ENCODE results near the gene RNF212. TPM values are rescaled to one million over a fixed set of nuclear protein-coding genes. Genes with fewer than 3 reads are reported as not detected.
A peak's percentile ranks its signal among the peaks of the same experiment; 100 is the strongest.

The RNF212 gene
- total and polyA plus RNA-seq, 2 of the 13 experiments (the other 11 are each of a cell fraction or from before 2014, with no cell fraction given), result not detected

- peak; percentile 60; the same call in 1 of the 2 replicates for TF ChIP-seq ZFY (CRISPR knock-in tag; IDR thresholded peaks at IDR 0.05)
- no peak for TF ChIP-seq SMC3 (IDR thresholded peaks at IDR 0.05; ENCODE audit: low read length)
- TF ChIP-seq BCL6 (CRISPR knock-in tag; IDR thresholded peaks at IDR 0.05), result peak; percentile 61
- TF ChIP-seq TEF (CRISPR knock-in tag; IDR thresholded peaks at IDR 0.05), result no peak
- TF ChIP-seq HHEX (CRISPR knock-in tag; IDR thresholded peaks at IDR 0.05), result no peak
- TF ChIP-seq ZNF292 (CRISPR knock-in tag; IDR thresholded peaks at IDR 0.05; ENCODE audit: borderline replicate concordance, low read depth), result no peak
- no peak for TF ChIP-seq AHR (CRISPR knock-in tag; IDR thresholded peaks at IDR 0.05)
- no peak for TF ChIP-seq TERF1 (CRISPR knock-in tag; IDR thresholded peaks at IDR 0.05)
- no peak for TF ChIP-seq FOXK2 (IDR thresholded peaks at IDR 0.05)
- no peak for TF ChIP-seq ZNF362 (CRISPR knock-in tag; IDR thresholded peaks at IDR 0.05; ENCODE audit: borderline replicate concordance)
- TF ChIP-seq SRSF1 (optimal IDR thresholded peaks at IDR 0.05; ENCODE audit: low read depth, low read length), result no peak
- no peak for TF ChIP-seq ZNF761 (CRISPR knock-in tag; conservative IDR thresholded peaks at IDR 0.05)
- TF ChIP-seq ZSCAN31 (CRISPR knock-in tag; IDR thresholded peaks at IDR 0.05; ENCODE audit: low read depth), result no peak
- TF ChIP-seq ZBTB44 (CRISPR knock-in tag; IDR thresholded peaks at IDR 0.05), result no peak
- TF ChIP-seq ZNF629 (CRISPR knock-in tag; conservative IDR thresholded peaks at IDR 0.05), result no peak
- TF ChIP-seq ZNF260 (CRISPR knock-in tag; IDR thresholded peaks at IDR 0.05; ENCODE audit: borderline replicate concordance, low read depth), result no peak
- no peak for TF ChIP-seq NFIC (IDR thresholded peaks at IDR 0.05; ENCODE audit: low read length)
- no peak for TF ChIP-seq ZNF672 (CRISPR knock-in tag; IDR thresholded peaks at IDR 0.05)
- peak; percentile 70 for TF ChIP-seq ZFX (CRISPR knock-in tag; IDR thresholded peaks at IDR 0.05; ENCODE audit: low read depth)
- TF ChIP-seq LBX2 (CRISPR knock-in tag; IDR thresholded peaks at IDR 0.05; ENCODE audit: borderline replicate concordance), result no peak
- TF ChIP-seq DDIT3 (CRISPR knock-in tag; IDR thresholded peaks at IDR 0.05), result no peak
- TF ChIP-seq ATF3 (CRISPR knock-in tag; IDR thresholded peaks at IDR 0.05), result no peak
- TF ChIP-seq ZNF337 (CRISPR knock-in tag; IDR thresholded peaks at IDR 0.05; ENCODE audit: borderline replicate concordance, low read depth), result no peak
- TF ChIP-seq STAT5B (CRISPR knock-in tag; IDR thresholded peaks at IDR 0.05), result no peak
- TF ChIP-seq ZUFSP (CRISPR knock-in tag; IDR thresholded peaks at IDR 0.05; ENCODE audit: borderline replicate concordance), result no peak
These were observed 77.9 kb downstream of the RNF212 start (continued) for GRCh38 chr4:1035510-1035909.

Measured in HepG2 (cell line).